Pulmonary artery endothelial cell (primary cell): ENCODE data around the gene SEPTIN5. TPM values are rescaled to one million over a fixed set of nuclear protein-coding genes. Genes with fewer than 3 reads are reported as not detected.
"Not testable (repeated sequence)": the region's sequence is repeated elsewhere in the genome, so short reads cannot be mapped to it uniquely, and the experiment has no call there.

Source experiments
- DNase-seq: peaks from one replicate; pipeline ENCODE4 v3.0.0-alpha.2; 2011; ENCODE audit warnings: low read depth, low spot score
- total RNA-seq: library from RNA; depleted of rRNA; stranded (reverse); fragments of >200 nt; gene quantifications from 2 replicates; pipeline ENCODE4 v1.2.3, GENCODE V29; 2014

The SEPTIN5 gene
- total RNA-seq, 1 donor from 2014 or later, result 11.8 TPM

- no peak for DNase-seq
Measured at GRCh38 chr22:19720150-19720827, 6.0 kb downstream of the SEPTIN5 start.

GRCh38 chr22:19720999-19721329 lies 6.7 kb downstream of the SEPTIN5 start:
- no peak for DNase-seq

- no peak for DNase-seq
Measured at GRCh38 chr22:19721330-19722177, 7.3 kb downstream of the SEPTIN5 start.

GRCh38 chr22:19722178-19722981 lies 8.1 kb downstream of the SEPTIN5 start:
- DNase-seq, result no peak

GRCh38 chr22:19722982-19723231 lies 8.6 kb downstream of the SEPTIN5 start:
- DNase-seq, result no peak

- no peak for DNase-seq
Measured at GRCh38 chr22:19723232-19723982, 9.1 kb downstream of the SEPTIN5 start, which contains the start of gene GP1BB. GP1BB (plus strand) TSS chr22:19723539; CDS start chr22:19723570, 31 bp downstream.

- no peak for DNase-seq
Measured at GRCh38 chr22:19723983-19724827, 9.9 kb downstream of the SEPTIN5 start.

- DNase-seq, result no peak
Measured at GRCh38 chr22:19724927-19725661, 10.8 kb downstream of the SEPTIN5 start.

- DNase-seq, result not testable (repeated sequence)
Measured at GRCh38 chr22:19726064-19726788, 11.9 kb downstream of the SEPTIN5 start.

- DNase-seq, result no peak
Measured at GRCh38 chr22:19727310-19728150, 13.2 kb downstream of the SEPTIN5 start.

- no peak for DNase-seq
Measured at GRCh38 chr22:19728271-19728670, 14.0 kb downstream of the SEPTIN5 start.

- DNase-seq, result no peak
Measured at GRCh38 chr22:19728836-19729235, 14.5 kb downstream of the SEPTIN5 start.

- no peak for DNase-seq
Measured at GRCh38 chr22:19729507-19729906, 15.2 kb downstream of the SEPTIN5 start.

GRCh38 chr22:19730198-19730597 lies 15.9 kb downstream of the SEPTIN5 start:
- no peak for DNase-seq

- DNase-seq, result peak; percentile 17
Measured at GRCh38 chr22:19730655-19731360, 16.5 kb downstream of the SEPTIN5 start.

GRCh38 chr22:19731361-19732135 lies 17.2 kb downstream of the SEPTIN5 start:
- no peak for DNase-seq
